GM12891 (cell line): ENCODE results near the gene AATK. TPM values are rescaled to one million over a fixed set of nuclear protein-coding genes. Genes with fewer than 3 reads are reported as not detected.

Experiments used
- DNase-seq: peaks from one replicate; pipeline ENCODE4 v3.0.0; 2011; ENCODE audit warnings: low spot score; ENCODE audit not compliant: insufficient read length
- FAIRE-seq: peaks from 2 replicates; lab custom pipeline; 2011; peaks lifted over from hg19 to GRCh38; lab: Jason Lieb, UNC
- PAX5 ChIP-seq: IDR thresholded peaks from 2 replicates; pipeline ENCODE4 v1.6.1; 2011; ENCODE audit warnings: low read length, moderate library complexity, mild to moderate bottlenecking; ENCODE audit not compliant: insufficient read depth, severe bottlenecking
- POLR2A ChIP-seq: IDR thresholded peaks from 2 replicates; pipeline ENCODE4 v1.6.1; 2011; ENCODE audit warnings: low read depth, low read length, control low read depth
- POLR2AphosphoS5 ChIP-seq: IDR thresholded peaks from 2 replicates; pipeline ENCODE4 v1.6.1; 2011; ENCODE audit warnings: low read depth, low read length, control low read depth
- POU2F2 ChIP-seq: IDR thresholded peaks from 2 replicates; pipeline ENCODE4 v1.6.1; 2011; ENCODE audit warnings: low read depth, mild to moderate bottlenecking, control low read depth, low read length, moderate library complexity
- SPI1 ChIP-seq: IDR thresholded peaks from 2 replicates; pipeline ENCODE4 v1.6.1; 2011; ENCODE audit warnings: low read depth, low read length, control low read depth
- TAF1 ChIP-seq: IDR thresholded peaks from 2 replicates; pipeline ENCODE4 v1.6.1; 2011; ENCODE audit warnings: low read depth, low read length, control low read depth
- polyA plus RNA-seq: library from polyadenylated mRNA; unstranded; fragments of >200 nt; gene quantifications from one replicate; pipeline ENCODE4 v1.2.1, GENCODE V29; 2012; ENCODE audit warnings: low read depth, missing spikeins, inconsistent platforms; ENCODE audit not compliant: missing spikeins

AATK gene
- polyA plus RNA-seq: 0.13 TPM

GRCh38 chr17:81166033-81166492 lies at the start of gene AATK:
TSS of gene AATK (minus strand) at chr17:81166221. CDS start at chr17:81165992, 229 bp downstream.
- DNase-seq: no peak
- TF ChIP-seq TAF1: no peak
- TF ChIP-seq POU2F2: no peak
- TF ChIP-seq POLR2AphosphoS5: no peak
- no peak for TF ChIP-seq SPI1
- TF ChIP-seq PAX5: no peak
- no peak for TF ChIP-seq POLR2A
- no peak for FAIRE-seq

- DNase-seq: no peak
- no peak for FAIRE-seq
- no peak for TF ChIP-seq TAF1
- no peak for TF ChIP-seq POLR2A
- no peak for TF ChIP-seq SPI1
- no peak for TF ChIP-seq PAX5
- TF ChIP-seq POLR2AphosphoS5: no peak
Observed at GRCh38 chr17:81213978-81214377, 48.0 kb upstream of the AATK start.

GRCh38 chr17:81212365-81212764 lies 46.3 kb upstream of the AATK start:
- TF ChIP-seq POLR2AphosphoS5 (no peak), TAF1 (no peak), SPI1 (no peak), POLR2A (no peak), POU2F2 (no peak), PAX5 (no peak)
- FAIRE-seq (peak; percentile 81), DNase-seq (no peak)

- no peak for FAIRE-seq
- no peak for DNase-seq
- TF ChIP-seq PAX5: no peak
- no peak for TF ChIP-seq POLR2A
- no peak for TF ChIP-seq SPI1
- TF ChIP-seq TAF1: no peak
- TF ChIP-seq POU2F2: no peak
- TF ChIP-seq POLR2AphosphoS5: no peak
Observed at GRCh38 chr17:81210868-81211267, 44.8 kb upstream of the AATK start.

GRCh38 chr17:81210466-81210865 lies 44.4 kb upstream of the AATK start:
- no peak for DNase-seq
- FAIRE-seq: no peak
- TF ChIP-seq POU2F2: no peak
- TF ChIP-seq POLR2AphosphoS5: no peak
- TF ChIP-seq TAF1: no peak
- TF ChIP-seq PAX5: no peak
- TF ChIP-seq POLR2A: no peak
- TF ChIP-seq SPI1: no peak

GRCh38 chr17:81209141-81209540 lies 43.1 kb upstream of the AATK start:
- no peak for TF ChIP-seq SPI1
- no peak for TF ChIP-seq POLR2A
- TF ChIP-seq PAX5: no peak
- no peak for TF ChIP-seq POLR2AphosphoS5
- TF ChIP-seq POU2F2: no peak
- no peak for FAIRE-seq
- no peak for DNase-seq

- DNase-seq (no peak), FAIRE-seq (no peak)
- TF ChIP-seq SPI1: no peak
- no peak for TF ChIP-seq POLR2AphosphoS5
- no peak for TF ChIP-seq POU2F2
- TF ChIP-seq POLR2A: no peak
- TF ChIP-seq TAF1: no peak
- TF ChIP-seq PAX5: no peak
Observed at GRCh38 chr17:81208651-81209050, 42.6 kb upstream of the AATK start.

- FAIRE-seq: peak; percentile 80
- TF ChIP-seq PAX5: no peak
- no peak for TF ChIP-seq POLR2AphosphoS5
- TF ChIP-seq POU2F2: no peak
- TF ChIP-seq SPI1: no peak
- TF ChIP-seq POLR2A: no peak
- TF ChIP-seq TAF1: no peak
- DNase-seq: no peak
Observed at GRCh38 chr17:81207610-81208581, 41.9 kb upstream of the AATK start.

GRCh38 chr17:81206657-81207056 lies 40.6 kb upstream of the AATK start:
- TF ChIP-seq POU2F2 (no peak), POLR2A (no peak)
- DNase-seq (no peak), FAIRE-seq (no peak)
